Upper lobe of left lung (tissue), 4 donors: ENCODE measurements around the gene RAPGEF1.

Experiments used
- POLR2A ChIP-seq, 4 donors: fragments of 450-650 bp; IDR thresholded peaks; one replicate each; pipeline ENCODE4 v1.5.1; 2016 to 2017; ENCODE audit warnings: antibody characterized with exemption in 4 of 4, mild to moderate bottlenecking in 2 of 4
- TF ChIP-seq, protein P1 (sequence below), 6 experiments: fragments of 450-650 bp in 4 of 6; fragments of 200-600 bp in 2 of 6; sonication (generic) in 2 of 6; IDR thresholded peaks; one replicate each; pipeline ENCODE4 v1.5.1; 2016 to 2019; ENCODE audit warnings: antibody characterized with exemption in 6 of 6

DNA sequence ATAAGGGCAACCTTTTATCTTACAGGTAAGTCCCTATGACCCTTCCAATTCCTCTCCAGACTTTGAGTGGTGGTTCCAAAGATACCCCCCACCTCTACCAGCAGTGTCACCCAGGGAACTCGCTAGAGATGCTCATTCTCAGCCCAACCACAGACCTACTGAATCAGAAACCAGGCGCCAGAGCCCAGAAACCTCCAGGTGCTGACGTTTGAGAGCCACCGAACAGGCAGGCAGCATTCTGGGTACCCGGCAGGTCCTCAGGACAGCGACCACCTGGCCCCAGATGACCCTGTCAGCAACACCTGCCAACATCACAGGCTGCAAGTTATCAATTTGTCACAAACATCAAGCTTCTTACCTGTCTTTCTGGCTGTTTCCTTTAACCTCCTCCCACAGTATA, 19.5 kb downstream of the RAPGEF1 start:
- TF ChIP-seq, protein P1, sequence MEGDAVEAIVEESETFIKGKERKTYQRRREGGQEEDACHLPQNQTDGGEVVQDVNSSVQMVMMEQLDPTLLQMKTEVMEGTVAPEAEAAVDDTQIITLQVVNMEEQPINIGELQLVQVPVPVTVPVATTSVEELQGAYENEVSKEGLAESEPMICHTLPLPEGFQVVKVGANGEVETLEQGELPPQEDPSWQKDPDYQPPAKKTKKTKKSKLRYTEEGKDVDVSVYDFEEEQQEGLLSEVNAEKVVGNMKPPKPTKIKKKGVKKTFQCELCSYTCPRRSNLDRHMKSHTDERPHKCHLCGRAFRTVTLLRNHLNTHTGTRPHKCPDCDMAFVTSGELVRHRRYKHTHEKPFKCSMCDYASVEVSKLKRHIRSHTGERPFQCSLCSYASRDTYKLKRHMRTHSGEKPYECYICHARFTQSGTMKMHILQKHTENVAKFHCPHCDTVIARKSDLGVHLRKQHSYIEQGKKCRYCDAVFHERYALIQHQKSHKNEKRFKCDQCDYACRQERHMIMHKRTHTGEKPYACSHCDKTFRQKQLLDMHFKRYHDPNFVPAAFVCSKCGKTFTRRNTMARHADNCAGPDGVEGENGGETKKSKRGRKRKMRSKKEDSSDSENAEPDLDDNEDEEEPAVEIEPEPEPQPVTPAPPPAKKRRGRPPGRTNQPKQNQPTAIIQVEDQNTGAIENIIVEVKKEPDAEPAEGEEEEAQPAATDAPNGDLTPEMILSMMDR (IDR thresholded peaks at IDR 0.05): no peak
- TF ChIP-seq POLR2A (IDR thresholded peaks at IDR 0.05): no peak
